HG03565 (cell line): ENCODE data around the gene SNRNP27.
A peak's percentile ranks its signal among the peaks of the same experiment; 100 is the strongest.
"Not testable (repeated sequence)": the region's sequence is repeated elsewhere in the genome, so short reads cannot be mapped to it uniquely, and the experiment has no call there.

Experiments
- ATAC-seq: cut with Tn5 transposase; IDR thresholded peaks from one replicate; pipeline ENCODE4 v1.9.1; 2021; ENCODE audit warnings: mild to moderate bottlenecking, moderate library complexity; ENCODE audit not compliant: unreplicated experiment

The SNRNP27 gene

GRCh38 chr2:69945441-69945840 is 51.7 kb downstream of the SNRNP27 start:
- ATAC-seq, result no peak

- no peak for ATAC-seq
Observed at GRCh38 chr2:69945941-69946340, 52.2 kb downstream of the SNRNP27 start.

GRCh38 chr2:69946351-69947324 is 52.9 kb downstream of the SNRNP27 start:
- ATAC-seq, result peak; percentile 56

- ATAC-seq, result no peak
Observed at GRCh38 chr2:69947325-69947931, 53.7 kb downstream of the SNRNP27 start.

- ATAC-seq, result no peak
Observed at GRCh38 chr2:69948032-69948962, 54.5 kb downstream of the SNRNP27 start.

GRCh38 chr2:69948963-69949645 is 55.3 kb downstream of the SNRNP27 start:
- ATAC-seq, result no peak

- ATAC-seq, result no peak
Observed at GRCh38 chr2:69950241-69950640, 56.5 kb downstream of the SNRNP27 start.

- ATAC-seq, result not testable (repeated sequence)
Observed at GRCh38 chr2:69950671-69951070, 56.9 kb downstream of the SNRNP27 start.

- ATAC-seq, result no peak
Observed at GRCh38 chr2:69952336-69953115, 58.8 kb downstream of the SNRNP27 start.

GRCh38 chr2:69954084-69954483 is 60.3 kb downstream of the SNRNP27 start:
- no peak for ATAC-seq
